SH-SY5Y (cell line): ENCODE data around the gene RABGAP1L.

Experiments used
- GATA2 ChIP-seq: IDR thresholded peaks from 2 replicates; pipeline ENCODE4 v1.6.1; 2011; ENCODE audit warnings: mild to moderate bottlenecking, low read depth, low read length
- GATA3 ChIP-seq: IDR thresholded peaks from 2 replicates; pipeline ENCODE4 v1.6.1; 2011; ENCODE audit warnings: low read depth, mild to moderate bottlenecking, low read length, moderate library complexity

Gene RABGAP1L

DNA sequence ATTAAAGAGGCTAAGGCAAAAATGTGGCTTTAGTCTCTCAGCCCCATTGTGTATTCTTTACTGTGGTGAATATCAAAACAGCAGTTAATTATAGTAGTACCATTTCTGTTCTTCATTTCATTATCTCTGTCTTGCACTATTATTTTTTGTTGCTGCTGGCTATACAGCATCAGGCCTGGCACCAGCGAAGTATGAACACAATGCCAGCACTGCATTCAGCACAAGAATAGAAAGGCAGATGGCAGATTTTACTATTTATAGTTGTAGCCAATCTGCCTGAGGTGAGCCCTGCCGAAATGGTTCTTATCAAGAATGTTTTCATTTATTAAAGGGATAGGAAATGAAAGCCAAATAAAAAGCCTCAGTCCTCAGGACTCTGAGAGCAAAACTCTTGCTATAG lies 360.5 kb downstream of the RABGAP1L start:
- TF ChIP-seq GATA2 (peak; percentile 78), GATA3 (no peak)

DNA sequence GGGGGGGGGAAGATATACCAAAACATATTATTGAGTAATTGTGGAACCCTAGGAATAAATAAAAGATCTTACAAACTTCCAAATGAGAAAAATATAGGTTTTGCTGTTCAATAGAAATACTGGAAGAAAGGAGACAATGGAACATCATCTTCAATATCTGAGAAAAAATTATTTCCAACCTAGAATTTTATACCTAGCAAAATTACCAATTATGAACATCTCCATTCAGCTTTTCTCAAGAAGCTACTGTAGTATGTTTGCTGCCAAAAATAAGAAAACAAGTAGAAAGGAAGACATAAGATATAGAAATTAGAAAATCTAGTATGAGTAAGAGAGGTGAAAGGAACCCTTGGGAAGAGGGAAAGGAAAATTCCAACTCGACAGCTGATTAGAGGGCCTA lies 372.4 kb downstream of the RABGAP1L start:
- TF ChIP-seq GATA3 = no peak
- no peak for TF ChIP-seq GATA2

DNA sequence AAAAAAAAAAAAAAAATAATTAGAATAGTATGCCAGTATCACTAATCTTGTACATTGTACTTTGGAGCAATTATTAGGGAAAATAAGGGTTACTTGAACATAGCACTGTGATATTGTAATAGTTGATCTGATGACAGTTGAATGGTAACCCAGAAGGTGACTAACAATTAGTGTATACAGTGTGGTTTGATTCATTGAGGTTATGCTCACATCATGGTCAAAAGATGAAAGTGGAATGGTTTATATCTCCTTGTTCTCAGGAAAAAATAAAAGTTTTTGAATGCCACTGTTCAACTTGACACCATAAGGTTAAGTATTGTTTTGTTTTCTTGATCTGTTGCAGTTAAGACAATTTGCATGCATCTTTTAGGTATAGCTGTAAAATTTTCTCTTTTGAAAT lies 375.5 kb downstream of the RABGAP1L start:
- no peak for TF ChIP-seq GATA2
- no peak for TF ChIP-seq GATA3

DNA sequence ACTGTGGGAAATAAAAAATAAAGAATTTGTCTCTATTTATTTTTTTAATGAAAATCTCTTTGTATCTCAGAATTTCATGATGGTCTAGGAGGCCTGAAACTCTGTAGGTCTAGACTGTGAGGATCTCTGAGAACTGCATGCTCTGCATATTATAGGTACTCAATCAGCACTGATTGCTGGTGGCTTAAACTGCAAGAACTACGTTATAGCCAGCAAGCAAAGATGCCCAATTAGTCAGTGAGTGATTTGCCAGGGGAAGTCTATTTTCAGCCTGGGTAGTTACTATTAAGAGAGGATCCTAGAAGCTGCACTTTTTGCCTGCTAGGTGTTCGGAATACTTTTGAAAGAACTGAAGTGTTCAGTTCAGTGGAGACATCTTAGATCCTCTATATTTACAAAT lies 375.9 kb downstream of the RABGAP1L start:
- TF ChIP-seq GATA2 (no peak), GATA3 (no peak)

DNA sequence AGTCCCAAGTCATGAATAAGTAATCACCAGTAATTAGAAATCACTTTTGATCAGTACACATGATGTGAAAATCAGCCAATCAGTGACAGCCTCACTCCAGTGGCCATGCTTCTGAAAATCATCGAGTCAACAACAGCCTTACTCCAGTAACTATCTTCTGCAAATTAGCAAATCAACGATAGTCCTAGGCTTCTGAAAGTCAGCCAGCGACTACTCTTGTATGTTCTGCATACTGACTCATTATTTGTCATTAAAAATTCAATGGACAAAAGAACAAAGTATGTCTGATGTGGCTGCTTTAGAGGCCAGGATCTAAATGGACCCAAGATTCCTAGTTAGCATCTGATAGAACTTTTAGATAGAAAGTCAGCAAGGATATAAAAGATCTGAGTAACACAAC lies 391.0 kb downstream of the RABGAP1L start:
- TF ChIP-seq GATA2 (no peak), GATA3 (no peak)

DNA sequence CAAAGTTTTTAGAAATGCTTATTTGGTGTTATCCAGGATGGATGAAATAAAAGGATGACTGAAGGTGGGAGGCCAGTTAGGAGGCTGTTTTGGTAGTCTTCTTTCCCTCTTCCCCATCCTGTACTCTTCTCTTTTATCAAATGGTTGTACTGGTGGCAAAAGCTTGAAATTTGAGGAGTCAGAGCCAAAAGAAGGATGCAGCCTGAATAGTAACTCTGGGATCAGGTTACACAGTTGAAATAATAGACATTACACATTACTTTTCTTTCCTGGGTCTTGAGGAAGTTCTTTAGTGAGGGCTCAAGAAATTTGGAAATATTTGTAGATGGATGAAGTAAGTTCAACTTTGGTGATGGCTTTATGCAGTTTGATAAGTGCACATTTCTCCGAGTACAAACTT lies 397.1 kb downstream of the RABGAP1L start:
- TF ChIP-seq GATA3 = no peak
- no peak for TF ChIP-seq GATA2

DNA sequence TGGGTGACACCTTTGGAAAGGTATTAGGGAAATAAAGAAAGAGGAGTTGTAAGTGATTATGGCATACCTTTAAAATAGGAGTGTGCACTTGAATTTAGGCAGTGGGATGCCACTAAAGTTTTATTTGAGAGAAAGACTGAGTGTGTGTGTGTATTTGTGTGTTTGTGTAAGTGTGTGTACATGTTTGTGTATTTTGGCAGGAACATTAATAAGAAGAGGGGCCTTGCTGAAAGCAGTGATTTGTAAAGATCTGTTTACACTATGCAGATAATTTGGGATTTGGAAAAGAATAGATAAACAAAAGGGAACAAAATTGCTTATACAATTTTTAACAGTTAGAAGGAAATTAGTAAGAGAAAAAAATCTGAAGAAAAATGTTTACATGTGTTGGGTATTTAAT lies 409.2 kb downstream of the RABGAP1L start:
- TF ChIP-seq GATA2 = no peak
- no peak for TF ChIP-seq GATA3

DNA sequence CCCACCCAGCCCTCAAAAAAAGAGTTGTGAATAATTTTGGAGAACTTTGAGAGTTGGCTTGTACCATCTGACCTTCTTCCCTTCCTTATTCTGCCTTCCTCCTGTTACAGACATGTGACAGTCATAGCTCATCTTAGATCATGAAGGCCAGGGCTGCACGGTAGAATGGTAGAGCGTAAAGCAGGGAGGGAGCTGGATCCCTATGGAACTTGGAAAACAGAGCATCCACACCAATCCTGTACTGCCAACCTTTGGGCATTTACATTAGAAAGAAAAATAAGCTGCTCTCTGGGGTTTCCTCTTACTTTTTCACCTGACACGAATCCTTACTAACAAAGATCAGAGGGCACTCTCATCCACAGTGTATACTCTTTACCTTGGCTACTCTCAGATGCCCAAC lies 409.9 kb downstream of the RABGAP1L start:
- TF ChIP-seq GATA3 = no peak
- no peak for TF ChIP-seq GATA2

DNA sequence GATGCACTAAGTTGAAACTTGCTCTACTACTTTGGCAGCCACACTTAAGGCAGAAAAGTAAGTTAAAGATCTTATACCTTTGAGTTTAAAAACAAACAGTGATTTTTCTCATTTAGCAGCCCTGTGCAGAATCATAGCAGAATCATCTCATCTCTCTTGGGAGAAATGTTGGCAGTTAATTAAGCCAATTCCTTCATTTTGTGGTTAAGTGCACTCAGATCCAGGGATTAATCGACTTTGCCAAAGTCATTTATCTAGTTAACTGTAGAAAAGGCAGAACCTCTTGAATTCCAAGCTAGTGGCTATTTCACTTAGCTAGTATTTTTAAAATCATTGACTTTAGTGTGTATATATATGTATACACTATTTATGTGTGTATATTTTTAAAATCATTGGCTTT lies 413.5 kb downstream of the RABGAP1L start:
- TF ChIP-seq GATA2 = no peak
- no peak for TF ChIP-seq GATA3

DNA sequence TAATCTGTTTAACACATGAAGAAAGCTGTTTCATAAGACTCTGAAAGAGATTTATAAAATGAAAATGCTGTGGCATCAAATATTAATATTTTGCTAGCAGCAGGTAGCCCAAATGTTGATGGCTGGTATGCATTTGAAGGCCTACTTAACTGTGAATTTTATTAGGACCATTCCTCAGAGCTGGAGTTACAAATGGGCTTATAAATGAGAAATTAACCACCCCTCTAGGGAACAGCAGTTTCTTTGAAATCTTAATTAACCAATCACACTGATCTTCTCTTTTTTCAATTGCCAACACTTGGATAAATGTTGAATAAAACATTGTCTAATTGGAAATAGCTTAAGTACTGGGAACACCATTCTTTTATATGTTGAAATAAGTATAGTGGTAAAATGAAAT lies 418.4 kb downstream of the RABGAP1L start:
- TF ChIP-seq GATA3 (no peak), GATA2 (no peak)

DNA sequence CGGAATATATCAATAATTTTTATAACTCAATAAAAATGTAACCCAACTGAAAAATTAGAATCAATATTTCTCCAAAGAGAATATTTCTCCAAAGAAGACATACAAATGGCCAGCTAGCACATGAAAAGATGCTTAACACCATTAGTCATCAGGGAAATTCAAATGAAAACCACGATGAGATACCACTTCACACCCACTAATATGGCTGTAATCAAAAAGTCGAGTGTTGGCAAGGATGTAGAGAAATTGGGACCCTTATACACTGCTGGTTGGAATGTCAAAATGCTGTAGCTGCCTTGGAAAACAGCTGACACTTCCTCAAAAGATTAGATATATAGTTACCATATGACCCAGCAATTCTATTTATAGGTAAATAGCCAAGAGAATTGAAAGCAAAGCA lies 421.5 kb downstream of the RABGAP1L start:
- TF ChIP-seq GATA2 (no peak), GATA3 (no peak)

DNA sequence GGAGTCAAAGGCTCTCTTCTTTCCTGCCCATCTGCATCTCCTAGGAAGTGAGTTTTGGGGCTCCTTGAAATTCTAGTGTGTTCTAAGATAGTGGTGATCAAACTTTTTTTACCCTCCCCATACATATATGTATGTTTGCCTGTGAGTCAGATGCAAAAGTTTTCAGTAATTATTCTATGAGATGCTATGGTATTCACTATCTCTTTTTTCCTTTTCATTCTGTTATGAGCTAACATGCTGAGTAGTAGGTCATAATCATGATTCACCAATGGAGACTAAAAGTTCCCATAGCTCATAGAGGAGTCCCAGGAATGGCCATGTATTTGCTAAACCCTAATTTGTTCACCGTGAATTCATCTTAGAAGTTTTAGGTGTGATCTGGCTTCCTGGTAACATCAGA lies 424.0 kb downstream of the RABGAP1L start:
- TF ChIP-seq GATA2 (no peak), GATA3 (no peak)

DNA sequence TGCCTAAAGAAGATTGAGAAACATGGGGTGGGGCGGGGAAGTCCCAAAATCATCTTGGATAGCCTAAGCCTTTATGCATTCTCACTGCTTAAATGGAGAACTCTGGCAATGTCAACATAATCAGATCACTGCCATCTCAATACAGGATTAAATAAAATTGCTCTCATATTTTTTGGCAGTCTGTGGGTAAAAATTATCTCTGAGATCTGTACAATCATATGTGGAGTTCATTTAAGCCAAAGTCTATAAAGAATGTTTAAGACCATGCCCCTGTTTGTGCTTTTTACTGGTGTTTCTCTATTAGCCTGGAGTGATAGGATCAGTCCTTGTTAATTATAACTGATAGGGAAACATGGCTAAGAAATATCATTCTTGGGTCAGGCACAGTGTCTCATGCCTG lies 424.8 kb downstream of the RABGAP1L start:
- peak; percentile 72 for TF ChIP-seq GATA3
- peak; percentile 63; the same call in 1 of the 2 replicates for TF ChIP-seq GATA2

DNA sequence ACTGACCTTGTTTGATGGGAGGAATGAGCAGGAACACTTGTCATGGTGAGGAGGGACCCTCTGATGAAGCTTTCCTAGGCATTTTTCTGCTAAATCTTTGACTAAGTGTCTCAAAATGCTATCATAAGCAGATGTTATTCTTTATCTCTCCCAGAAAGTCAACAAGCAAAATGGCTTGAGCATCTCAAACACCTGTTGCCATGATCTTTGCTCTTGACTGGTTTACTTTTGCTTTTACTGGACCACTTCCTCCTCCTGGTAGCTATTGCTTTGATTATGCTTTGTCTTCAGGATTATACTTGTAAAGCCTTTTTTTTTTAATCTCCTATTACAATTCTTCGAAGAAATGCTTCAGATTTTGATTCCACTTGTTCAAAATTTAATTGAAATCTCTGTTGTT lies 445.9 kb downstream of the RABGAP1L start:
- no peak for TF ChIP-seq GATA3
- no peak for TF ChIP-seq GATA2

DNA sequence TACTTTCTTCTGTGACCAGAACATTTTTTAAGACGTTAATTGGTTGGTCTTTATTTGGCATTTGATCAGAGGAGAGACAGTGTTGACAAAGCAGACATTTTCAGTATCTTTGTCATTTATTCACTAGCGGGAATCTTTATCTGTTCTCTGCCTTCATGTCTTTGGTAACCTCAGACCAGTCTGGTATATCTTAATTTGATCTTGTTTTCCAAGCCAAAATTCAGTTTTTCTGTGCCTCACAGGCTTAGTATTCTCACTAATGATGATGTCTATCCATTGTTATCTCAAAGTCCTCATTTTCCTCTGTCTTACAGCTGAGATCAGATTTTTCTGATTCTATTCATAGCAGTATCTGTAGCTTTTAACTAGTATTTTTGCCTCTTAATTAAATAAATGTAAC lies 447.2 kb downstream of the RABGAP1L start:
- TF ChIP-seq GATA3 (peak; percentile 90), GATA2 (peak; percentile 65; the same call in 1 of the 2 replicates)

DNA sequence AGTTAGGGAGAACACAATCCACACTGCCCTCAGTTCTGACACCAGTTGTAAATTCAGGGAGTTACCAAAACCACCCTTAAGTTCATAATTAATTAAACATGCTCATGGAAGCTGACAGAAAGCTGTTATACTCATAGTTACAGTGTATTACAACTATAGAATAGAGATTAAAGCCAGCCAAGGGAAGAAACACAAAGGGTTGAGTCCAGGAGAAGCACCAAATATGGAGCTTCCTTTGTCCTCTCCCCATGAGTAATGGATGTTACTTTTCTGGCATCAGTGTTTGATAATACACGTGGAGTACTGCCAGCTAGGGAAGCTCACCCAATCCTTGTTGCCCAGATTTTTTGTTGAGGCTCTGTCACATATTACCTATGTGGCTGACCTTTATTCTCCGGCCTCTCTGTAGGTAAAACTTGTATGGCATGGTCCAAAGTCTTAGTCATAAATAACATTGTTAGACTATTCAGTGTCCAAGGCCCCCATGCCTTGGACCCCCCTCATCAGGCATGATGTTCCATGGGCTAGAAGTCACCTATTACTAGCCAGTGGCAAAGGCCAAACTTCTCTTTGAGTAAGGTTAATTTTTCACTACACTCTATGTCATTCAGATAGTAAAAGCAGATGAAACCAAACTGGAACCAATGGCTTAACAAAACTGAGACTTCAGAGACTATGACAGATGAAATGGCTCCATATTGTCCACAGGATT lies 464.2 kb downstream of the RABGAP1L start:
- TF ChIP-seq GATA3 (no peak), GATA2 (no peak)
